HG03066 (cell line): Measurements from ENCODE around the gene MOGAT1.

ENCODE experiments used
- ATAC-seq: cut with Tn5 transposase; IDR thresholded peaks from one replicate; pipeline ENCODE4 v1.9.1; 2021; ENCODE audit warnings: low read depth; ENCODE audit not compliant: unreplicated experiment

MOGAT1 gene, protein sequence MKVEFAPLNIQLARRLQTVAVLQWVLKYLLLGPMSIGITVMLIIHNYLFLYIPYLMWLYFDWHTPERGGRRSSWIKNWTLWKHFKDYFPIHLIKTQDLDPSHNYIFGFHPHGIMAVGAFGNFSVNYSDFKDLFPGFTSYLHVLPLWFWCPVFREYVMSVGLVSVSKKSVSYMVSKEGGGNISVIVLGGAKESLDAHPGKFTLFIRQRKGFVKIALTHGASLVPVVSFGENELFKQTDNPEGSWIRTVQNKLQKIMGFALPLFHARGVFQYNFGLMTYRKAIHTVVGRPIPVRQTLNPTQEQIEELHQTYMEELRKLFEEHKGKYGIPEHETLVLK

DNA sequence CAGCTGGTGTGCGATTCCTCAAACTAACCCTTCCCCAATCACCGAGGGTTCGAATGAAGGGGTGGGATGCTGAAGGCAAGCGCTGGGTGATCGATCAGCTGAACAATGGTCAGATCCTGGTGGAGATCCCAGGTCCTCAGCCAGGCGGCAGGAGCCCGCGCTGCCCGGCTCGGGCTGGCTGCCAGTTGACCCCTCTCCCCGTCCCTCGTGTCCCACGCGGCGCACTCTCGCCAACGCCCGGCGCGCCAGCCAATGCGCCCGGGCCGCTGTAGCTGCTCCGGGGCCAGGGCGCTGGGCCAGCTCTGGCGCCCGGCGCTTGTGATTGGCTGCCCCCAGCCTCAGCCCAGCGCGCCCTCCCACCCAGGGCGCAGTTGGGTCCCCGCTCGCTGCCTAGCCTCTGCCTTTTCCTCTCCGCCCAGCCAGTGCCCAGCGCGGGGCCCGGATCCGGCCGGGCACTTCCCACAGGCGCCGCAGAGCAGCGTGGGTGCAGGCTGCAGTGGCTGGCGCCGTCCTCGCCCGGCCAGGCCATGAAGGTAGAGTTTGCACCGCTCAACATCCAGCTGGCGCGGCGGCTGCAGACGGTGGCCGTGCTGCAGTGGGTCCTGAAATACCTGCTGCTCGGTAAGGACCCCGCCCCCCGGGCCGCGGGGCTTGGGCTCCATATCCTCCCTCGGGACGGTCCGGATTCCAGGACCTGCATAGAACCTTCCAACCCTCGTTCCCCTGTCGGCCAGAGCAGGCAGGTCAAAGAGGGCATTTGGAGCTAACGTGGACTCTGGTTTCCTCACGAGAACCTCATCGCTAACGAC lies at the start of gene MOGAT1:
MOGAT1 (plus strand) TSS at position 400 of the 809 bp plus-strand sequence; CDS start at position 528, 128 bp downstream.
- ATAC-seq, result peak; percentile 57

DNA sequence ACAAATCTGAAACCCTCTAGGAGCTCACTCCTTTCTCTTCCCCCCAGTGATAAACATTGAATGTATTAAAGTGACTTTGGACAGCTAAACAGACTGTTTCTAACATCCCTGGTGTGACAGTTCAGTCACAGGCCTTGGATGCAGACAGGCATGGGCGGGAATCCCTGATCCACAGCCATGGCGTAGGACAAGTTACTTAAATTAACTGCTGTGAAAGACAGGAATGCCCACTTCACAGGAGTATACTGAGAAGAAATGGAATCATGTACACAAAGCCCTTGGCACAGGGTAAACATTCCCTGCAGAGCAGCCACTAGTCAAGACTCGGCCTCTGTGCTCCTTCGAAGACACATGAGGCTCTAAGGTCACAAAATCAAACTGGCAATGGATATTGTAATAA lies 49.6 kb upstream of the MOGAT1 start:
- no peak for ATAC-seq

DNA sequence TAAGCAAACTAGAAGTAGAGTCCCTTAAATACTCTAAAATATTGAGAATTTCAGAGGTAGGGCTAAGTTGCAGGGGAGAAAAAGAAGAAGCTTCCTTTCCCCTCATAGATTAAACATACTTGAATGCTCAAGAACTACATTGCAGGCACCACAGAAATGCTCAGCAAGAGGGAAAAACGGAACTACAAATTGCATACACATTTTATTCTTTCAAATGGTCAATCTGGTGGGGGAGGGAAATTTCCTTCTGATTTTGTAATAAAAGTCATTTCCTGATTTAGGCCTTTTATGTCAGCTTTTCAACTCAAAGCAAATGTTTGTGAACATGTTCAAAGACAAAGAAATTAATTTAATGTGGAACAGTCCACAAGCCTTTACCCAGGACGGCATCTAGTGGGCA lies 48.5 kb upstream of the MOGAT1 start:
- ATAC-seq, result no peak

DNA sequence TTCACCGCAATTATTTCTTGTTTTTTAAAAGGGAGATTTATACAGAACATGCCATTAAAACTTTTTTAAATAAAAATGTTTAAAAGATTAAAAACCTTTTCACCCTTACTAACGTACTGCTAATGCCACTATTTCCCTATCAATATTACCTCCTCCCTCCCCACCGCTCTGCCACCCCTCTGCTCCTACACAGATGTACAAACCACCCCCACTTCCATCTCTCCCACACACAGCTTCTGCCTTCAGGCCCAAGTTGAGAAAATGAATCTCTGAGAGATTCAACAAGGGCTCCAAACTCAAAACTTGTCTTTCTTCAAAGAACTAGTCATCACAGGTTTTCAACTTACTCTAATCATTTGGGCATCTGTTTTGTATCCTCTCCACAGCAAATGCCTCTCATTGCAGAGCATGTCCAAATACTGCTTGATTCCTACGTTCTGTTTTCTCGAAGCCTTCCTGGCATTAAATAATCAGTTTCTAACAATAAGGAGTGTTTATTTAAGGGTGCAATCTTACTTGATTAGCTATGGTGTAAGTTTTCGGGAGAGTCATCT lies 47.6 kb upstream of the MOGAT1 start:
- ATAC-seq, result no peak

DNA sequence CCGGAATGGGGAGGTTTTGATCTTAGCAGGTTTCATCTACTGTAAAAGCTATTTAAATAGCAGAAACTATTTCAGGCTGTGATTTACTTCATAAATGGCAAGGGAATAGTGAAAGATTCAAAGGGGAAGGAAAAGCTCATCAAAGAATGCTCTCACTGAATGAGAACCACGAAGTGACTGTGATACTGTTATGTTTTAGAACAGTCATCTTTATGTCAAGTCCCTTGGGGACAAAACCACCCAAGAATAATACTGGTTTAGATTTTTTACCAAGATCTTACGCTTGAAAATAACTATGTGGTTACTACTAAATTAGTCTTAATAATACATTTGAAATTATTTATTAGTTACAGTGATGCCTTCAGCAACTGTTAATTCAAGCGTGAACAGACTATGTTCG lies 43.7 kb upstream of the MOGAT1 start:
- no peak for ATAC-seq

DNA sequence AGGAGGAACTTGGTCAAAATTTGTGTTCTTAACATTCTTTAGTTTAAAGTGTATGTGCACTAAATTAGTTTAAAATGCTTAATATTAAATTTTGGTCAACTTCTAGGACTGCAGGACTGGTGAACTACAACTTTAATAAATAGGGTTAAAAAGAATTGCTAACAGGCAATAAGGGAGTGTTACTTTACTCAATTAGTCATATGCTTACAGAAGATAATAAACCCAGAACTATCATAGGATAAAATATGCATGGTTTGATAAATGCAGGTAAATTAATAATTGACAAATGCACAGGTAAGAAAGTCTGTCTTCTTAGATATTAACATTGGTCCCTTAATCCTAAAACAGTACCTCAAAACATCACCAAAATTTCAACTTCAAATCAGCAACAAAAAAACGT lies 36.2 kb upstream of the MOGAT1 start:
- no peak for ATAC-seq

DNA sequence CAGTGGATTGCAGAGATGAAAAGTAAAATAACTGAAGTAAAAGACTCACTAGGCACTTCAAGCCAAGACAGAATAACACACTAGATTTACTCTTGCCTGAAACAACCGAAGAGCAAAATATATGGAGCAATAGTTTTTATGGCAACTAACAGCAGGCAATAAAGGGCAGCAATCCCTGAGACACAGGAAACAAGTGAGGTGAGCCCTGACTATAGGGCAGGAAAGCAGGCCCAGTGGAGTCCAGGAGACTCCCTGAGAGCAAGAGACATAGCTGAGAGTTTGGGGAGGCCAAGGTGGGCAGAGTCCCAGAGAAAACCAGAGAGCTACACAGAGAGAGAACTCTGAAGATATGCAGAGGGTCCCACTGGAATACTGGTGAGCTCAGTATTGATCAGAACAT lies 34.4 kb upstream of the MOGAT1 start:
- ATAC-seq, result no peak

DNA sequence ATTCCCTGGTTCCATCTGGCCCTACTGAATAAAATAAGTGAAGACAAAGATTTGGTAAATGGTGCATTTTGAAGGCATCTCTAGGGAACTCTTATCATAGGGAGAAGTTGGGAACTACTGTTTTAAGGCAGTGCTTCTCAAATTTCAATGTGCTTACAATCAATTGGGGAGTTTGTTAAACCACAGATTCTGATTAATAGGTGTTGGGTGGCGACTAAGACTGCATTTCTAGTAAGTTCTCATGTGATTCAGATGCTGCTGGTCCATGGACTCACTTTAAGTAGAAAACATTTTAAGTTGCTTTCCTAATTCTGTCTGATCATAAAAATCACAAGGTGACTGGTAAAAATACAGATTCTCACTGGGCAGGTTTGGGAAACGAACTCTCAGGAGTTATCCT lies 30.1 kb upstream of the MOGAT1 start:
- ATAC-seq, result no peak

DNA sequence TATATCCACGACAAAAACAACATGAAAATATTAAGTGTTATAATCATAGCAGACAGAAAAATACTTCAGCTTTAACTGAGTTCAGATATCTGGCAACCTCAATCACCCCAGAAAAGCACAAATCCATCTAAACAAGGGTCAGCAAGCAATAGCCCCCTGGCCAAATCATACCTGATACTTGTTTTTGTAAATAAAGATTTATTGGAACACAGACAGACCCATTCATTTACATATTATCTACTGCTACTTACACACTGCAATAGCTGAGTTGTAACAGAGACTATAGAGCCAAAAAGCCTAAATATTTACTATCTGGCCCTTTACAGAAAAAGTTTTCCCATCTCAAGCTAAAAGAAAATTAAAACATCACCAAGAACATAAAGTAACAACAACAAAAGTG lies 28.3 kb upstream of the MOGAT1 start:
- no peak for ATAC-seq

DNA sequence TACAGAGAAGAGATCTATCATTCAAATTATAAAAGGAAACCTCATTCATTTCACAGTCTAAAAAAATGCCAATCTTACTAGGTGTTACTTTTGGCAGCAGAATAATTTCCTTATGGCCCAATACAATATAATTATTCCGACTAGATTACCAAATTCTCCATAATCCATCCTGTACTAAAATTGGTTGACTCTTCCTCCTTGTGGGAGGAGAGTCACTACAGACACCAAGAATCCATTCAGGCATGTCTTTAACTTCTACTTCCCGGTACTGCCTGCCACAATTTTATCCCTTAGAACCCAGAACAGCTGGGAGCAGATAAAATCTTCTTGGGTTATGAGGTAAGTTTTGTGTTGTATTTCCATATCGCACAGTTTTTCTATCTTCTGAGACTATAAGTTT lies 25.4 kb upstream of the MOGAT1 start:
- ATAC-seq, result no peak

DNA sequence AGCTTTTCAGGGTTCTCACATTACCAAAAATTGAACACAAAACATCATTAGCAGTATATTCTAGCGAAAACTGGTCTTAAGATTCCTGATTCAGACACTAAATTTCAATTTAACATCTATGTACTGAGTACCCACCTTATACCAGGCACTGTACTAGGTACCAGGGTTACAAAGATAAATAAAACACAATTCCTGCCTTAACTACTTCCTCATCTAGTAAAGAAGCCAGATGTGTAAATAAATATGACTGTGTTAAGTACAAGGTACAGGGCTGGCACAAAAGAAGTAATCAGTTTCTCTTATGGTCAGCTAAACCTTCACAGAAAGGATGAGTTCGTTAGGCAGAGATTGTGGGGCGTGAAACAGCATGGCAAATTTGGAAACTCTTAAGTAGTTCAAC lies 21.7 kb upstream of the MOGAT1 start:
- ATAC-seq, result no peak

DNA sequence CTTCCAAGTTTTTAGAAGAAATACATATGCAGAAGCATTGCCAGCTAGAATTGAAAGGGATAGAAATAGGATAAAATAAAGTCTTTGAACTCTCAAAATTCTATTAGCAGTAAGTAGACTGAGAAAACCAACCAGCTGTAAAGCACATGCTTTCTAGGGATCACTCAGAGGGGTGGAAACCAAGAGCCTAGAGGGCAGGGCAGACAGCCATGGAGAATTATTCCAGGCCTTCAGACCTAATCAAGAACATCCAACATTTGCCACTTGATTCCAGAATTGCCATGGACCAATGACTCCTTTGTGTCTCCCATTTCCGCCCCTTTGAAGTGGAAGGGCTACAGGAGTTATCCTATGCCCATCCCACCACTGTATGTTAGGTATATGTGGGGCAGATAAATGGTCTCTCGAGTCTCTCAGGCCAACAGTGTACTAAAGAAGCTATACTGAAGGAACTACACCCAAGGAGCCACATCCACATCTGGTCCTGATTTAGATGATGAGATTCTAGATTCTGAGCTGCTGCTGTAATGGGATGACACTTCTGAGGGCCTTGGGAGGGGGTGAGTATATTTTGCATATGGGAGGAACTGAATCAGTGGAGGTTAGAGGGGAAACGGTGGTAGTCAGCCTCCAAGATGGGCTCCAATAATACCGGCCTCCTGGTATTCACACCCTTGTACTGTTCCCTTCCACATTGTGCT lies 19.6 kb upstream of the MOGAT1 start:
- no peak for ATAC-seq

DNA sequence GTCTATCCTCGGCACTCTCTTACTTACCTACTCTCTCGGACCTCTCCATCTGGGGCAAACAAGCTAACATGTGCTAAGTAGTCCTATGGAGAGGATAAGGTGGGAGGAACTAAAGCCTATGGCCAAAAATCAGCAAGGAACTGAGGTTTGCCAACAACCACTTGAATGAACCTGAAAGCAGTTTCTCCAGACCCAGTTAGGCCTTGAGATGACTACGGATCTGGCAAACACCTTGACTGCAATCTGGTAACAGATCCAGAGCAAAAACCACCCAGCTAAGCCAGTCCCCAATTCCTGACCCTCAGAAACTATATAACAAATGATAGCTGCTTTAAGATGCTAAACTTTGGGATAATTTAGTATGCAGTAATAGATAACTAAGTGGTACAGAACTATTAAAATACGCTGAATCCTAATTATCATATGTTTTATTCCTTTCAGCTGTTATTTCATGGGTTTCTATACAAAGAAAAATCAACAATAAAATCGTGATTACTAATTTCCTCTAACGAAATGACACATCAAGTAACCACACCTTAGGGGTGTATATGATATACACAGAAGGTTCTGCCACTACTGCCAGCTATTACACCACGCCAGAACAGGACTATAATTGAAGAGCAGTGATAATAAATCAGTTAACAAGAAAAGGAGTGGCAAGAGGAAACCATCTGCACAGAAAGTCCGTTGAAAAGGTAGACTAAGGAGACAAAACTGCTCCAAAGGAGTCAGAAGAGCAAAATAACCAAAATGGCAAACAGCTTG lies 18.8 kb upstream of the MOGAT1 start:
- no peak for ATAC-seq

DNA sequence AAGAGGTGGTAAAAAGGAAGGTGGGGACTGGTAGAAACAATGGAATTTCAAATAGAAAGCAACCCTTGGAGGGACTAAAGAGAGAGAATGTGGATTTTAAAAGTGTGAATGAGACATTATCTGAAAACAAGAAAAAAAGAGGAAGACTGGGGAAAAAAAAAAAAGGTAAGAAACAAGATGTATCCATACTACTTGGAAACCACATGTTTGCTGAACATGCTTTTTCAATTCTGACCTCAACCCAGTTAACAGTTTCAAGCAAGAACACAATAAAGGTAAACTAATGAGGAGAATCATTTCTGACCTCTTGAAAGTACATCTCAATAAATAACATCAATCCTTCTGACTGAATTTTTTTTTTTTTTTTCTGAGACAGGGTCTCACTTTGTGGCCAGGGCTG lies 18.2 kb upstream of the MOGAT1 start:
- no peak for ATAC-seq

DNA sequence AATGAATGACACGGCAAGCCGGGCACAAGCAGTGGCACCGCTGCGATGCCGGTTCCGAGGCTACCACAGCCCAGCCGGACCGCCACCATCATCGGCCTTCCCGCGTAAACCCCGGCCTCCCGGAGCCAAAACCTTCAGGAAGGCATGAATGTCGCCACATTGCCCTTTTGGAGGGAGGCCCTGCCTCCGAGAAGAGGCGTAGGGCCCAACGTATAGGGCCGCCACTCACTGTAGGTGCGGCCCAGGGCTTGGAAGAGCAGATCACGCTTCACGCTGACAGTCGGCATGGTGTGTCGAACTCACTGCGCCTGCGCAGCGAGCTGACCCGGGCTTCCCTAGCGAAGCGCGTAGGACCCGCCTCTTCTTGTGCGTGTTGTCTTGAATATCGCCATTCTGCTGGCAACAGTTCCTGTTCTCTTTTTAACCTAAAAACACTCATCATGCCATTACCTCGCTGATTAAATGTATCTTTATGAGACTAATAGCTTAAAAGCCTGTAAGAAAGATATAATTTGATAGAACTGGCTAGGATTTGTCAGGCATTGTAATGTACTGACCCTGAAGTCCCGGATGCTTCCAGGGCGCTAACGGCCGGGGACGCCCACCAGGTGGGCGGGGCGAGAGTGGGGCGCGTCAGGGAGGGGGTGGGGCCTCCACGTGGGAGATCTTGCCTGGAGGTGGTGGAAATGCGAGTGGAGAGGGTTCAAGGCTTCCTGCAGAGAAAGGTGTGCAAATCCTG lies 15.5 kb upstream of the MOGAT1 start, which contains the start of gene FARSB:
FARSB (minus strand) TSS at position 306 of the 739 bp plus-strand sequence; CDS start at position 287, 19 bp downstream.
- ATAC-seq, result peak; percentile 89

DNA sequence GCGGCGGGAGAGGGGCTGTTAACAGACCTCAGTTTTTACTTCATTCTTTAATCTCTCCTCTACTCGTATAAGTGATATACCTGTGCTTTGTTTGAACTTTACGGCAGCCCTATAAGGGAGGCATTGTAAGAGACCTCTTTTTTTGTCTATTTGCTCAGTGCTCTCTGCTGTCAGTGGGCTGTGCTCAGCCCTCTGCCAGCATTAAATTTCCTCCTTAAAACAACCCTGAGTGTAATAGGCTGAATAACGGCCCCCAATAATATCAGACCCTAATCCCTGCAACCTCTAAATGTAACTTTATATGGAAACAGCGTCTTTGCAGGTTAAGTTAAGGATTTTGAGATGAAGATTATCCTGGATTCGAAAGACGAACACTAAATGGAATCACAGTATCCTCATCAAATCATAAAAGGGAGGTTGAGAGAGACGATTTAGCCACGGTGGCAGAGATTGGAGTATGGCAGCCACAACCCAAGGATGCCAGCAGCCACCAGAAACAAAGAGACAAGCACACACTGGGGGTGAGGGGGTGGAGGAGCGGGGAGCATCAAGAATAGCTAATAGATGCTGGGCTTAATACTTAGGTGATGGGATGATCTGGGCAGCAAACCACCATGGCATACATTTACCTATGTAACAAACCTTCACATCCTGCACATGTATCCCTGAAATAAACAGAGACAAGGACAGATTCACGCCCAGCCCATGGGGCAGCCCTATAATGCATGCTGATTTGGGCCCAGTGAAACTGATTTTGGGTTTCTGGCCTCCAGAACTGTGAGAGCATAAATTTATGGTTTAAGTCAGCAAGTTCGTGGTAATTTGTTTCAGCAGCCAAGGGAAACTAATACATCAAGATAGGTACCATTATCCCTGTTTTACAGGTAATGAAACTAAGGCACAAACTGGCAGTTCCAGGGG lies 14.7 kb upstream of the MOGAT1 start:
- peak; percentile 26 for ATAC-seq

DNA sequence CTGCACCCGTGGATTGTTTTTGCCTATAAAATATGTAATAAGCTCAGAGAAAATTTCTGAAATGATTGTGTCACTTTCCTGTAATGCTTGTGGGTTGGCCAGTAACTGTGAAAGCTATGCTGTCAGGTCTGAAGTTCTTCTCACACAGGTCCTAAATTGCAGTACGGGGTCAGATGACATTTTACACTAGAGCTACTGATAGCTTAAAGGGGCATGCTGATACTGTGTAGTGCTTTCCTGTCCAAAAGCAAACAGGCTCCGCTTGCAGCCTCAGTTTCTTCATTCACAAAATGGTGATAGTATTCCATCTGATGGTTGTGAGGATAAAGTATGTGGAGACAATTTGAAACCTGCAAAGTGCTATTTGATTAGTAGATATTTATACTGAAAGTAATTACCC lies 8.0 kb upstream of the MOGAT1 start:
- ATAC-seq, result no peak

DNA sequence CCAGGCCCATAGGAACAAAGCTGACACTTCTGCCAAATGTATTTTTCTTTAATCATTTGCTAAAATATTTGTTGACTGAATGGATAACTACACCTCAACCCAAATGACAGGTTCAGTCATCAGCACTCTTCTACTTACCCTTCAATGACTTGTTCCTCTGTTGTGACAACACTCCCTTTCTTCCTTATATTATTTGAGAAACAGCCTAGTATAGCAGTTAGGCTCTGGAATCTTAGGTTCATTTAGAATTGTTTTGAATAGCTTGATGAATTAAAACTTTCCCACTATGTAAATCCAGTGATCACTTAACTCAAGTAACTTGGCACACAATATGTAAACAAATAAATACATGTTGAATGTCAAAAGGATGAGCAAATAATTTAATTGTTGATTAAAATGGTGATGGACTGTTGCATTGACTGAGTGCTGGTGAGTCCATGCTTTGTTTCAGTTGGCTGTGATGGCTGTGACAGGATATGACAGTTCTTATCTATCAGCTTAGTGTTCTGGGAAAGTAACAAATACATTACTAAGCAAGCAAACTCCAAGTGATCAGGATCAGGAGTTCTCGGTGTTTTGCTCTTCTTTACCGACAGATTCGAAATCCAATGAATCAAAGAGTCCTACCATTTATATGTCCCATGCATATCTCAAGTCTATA lies 2.8 kb upstream of the MOGAT1 start:
- ATAC-seq, result no peak
